NCI-H2029 (cell line): ENCODE results near the gene CLDN15.

Experiments used
- DNase-seq: peaks from one replicate; lab custom pipeline; 2025; lab: John Stamatoyannopoulos, UW

The CLDN15 gene

GRCh38 chr7:101244375-101245146, 7.0 kb upstream of the CLDN15 start, which contains the start of gene FIS1:
TSS of gene FIS1 (minus strand) at chr7:101245081. CDS start at chr7:101245004, 77 bp downstream.
- DNase-seq: peak; percentile 90

- no peak for DNase-seq
Measured at GRCh38 chr7:101243646-101244374, 6.2 kb upstream of the CLDN15 start.

GRCh38 chr7:101241443-101242349, 4.1 kb upstream of the CLDN15 start:
- DNase-seq: no peak

GRCh38 chr7:101241015-101241363, 3.4 kb upstream of the CLDN15 start:
- DNase-seq: no peak

- no peak for DNase-seq
Measured at GRCh38 chr7:101240226-101241014, 2.8 kb upstream of the CLDN15 start.

GRCh38 chr7:101239951-101240220, 2.3 kb upstream of the CLDN15 start:
- DNase-seq: no peak

- DNase-seq: no peak
Measured at GRCh38 chr7:101239191-101239950, 1.8 kb upstream of the CLDN15 start.

GRCh38 chr7:101238226-101239182, 902 bp upstream of the CLDN15 start:
- DNase-seq: no peak

GRCh38 chr7:101236292-101236835, 1.2 kb downstream of the CLDN15 start:
- no peak for DNase-seq

- DNase-seq: no peak
Measured at GRCh38 chr7:101235522-101235921, 2.1 kb downstream of the CLDN15 start.

GRCh38 chr7:101235050-101235449, 2.6 kb downstream of the CLDN15 start:
- DNase-seq: no peak

GRCh38 chr7:101234636-101235035, 3.0 kb downstream of the CLDN15 start:
- no peak for DNase-seq

GRCh38 chr7:101233907-101234547, 3.6 kb downstream of the CLDN15 start:
- DNase-seq: no peak

- DNase-seq: peak; percentile 27
Measured at GRCh38 chr7:101232141-101232850, 5.3 kb downstream of the CLDN15 start.

GRCh38 chr7:101231644-101232043, 6.0 kb downstream of the CLDN15 start:
- DNase-seq: no peak

GRCh38 chr7:101226721-101227120, 10.9 kb downstream of the CLDN15 start:
- no peak for DNase-seq

- DNase-seq: no peak
Measured at GRCh38 chr7:101225650-101226049, 12.0 kb downstream of the CLDN15 start.

GRCh38 chr7:101223528-101223927, 14.1 kb downstream of the CLDN15 start:
- no peak for DNase-seq
